IPS-18c (cell line): ENCODE results near the gene PSPN.
"Not testable (repeated sequence)": the region's sequence is repeated elsewhere in the genome, so short reads cannot be mapped to it uniquely, and the experiment has no call there.

Source experiments
- H3K4me3 ChIP-seq: 2 replicates; pipeline ENCODE4 v1.7.0; 2013; ENCODE audit warnings: low read depth, mild to moderate bottlenecking, low read length, moderate library complexity; ENCODE audit not compliant: insufficient read depth
- H3K9me3 ChIP-seq: one replicate; pipeline ENCODE4 v1.6.1; 2013; ENCODE audit warnings: mild to moderate bottlenecking, low read length, moderate library complexity; ENCODE audit not compliant: control insufficient read depth, insufficient read depth

Gene PSPN

DNA sequence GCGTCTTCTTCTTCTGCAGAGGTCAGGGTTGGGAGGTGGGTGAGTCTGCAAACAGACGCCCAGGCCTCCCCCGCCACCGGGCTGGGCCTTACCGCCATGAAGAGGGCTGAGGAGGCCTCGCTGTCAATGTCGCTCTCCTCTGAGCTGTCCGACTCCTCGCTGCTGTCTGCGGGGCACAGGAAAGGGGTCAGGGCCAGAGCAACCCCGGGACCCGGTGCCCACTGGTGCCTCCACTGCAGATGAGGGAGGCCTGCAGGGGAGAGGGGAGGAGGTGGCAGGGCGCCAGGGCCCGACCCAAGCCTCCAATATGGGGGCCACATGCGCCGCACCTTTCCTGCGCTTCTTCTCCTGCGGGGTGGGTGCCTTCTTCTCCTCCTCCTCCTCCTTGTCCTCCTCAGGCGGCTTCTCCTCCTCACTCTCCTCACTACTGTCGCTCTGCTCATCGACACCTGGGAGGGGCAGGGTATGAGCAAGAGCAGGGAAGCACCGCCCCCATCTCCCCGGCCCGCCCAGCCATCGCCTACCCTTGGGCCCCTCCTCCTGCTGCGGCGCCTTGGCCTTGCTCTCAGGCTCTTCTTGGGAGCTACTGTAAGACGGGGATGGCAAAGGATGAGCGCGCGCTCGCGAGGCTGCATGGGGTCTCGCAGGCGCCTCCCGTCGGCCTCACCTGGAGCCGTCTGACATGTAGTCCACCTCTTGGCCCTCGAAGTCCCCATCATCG, 5.5 kb upstream of the PSPN start:
- H3K9me3 ChIP-seq = peaks cover 3% of the 10 kb centered on the region
- no peak overlapping the region for H3K4me3 ChIP-seq

DNA sequence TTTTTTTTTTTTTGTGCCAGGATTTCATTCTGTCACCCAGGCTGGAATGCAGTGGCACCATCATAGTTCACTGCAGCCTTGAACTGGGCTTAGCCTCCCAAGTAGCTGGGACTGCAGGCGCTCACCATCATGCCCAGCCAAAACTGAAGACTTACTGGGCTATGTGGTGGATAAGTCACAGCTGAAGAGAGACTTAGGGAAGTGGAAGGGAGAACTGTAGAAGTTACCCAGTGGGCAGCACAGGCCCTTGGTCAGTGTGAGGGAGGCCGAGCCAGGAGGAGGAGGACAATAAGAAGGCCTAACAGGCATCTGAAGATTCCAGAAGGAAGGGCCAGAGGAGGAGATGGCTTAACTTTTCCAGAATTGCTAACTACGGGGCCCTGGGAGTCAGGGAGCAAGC, 4.0 kb upstream of the PSPN start:
- H3K9me3 ChIP-seq = peaks cover 3% of the 10 kb centered on the region
- no peak overlapping the region for H3K4me3 ChIP-seq

DNA sequence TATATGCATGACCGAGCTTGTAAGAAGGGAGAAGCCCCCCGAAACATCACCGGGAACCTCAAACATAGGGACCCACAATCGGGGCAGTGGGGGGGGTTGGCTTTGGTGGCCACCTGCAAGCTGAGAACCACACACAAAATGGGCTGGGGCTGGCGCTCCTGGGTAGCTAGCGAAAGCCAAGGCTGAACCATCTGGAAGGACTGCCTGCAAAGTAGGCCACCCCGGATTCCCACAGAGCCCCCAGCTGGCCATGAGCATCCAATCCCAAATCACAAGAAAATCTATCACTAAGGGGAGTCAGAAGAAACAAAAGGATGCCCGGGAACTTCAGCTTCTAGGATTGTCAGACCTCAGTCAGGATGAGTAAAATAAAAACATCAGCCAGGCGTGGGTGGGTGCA, 2.8 kb upstream of the PSPN start:
- Histone ChIP-seq H3K4me3 (no peak overlapping the region), H3K9me3 (peaks cover 3% of the 10 kb centered on the region)

DNA sequence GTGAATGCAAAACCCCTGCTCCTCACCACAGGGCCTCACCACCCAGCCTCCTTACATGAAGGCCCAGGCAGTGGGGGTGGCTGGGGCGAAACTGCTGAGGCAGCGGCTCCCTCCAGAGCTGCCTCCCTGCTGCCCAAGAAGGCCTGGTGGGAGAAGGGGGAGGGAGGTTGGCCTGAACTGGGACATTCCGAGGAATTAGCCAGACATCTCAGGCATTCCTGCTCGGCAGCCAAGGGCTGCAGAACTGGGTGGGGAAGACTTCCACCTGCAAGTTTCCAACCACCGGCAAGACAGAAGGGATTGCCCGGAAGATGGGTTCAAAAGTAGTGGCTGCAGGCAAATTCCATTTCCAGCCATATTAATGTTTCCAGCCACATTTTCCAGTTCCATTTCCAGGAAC, 2.3 kb upstream of the PSPN start:
- no peak overlapping the region for H3K4me3 ChIP-seq
- H3K9me3 ChIP-seq = peaks cover 3% of the 10 kb centered on the region

DNA sequence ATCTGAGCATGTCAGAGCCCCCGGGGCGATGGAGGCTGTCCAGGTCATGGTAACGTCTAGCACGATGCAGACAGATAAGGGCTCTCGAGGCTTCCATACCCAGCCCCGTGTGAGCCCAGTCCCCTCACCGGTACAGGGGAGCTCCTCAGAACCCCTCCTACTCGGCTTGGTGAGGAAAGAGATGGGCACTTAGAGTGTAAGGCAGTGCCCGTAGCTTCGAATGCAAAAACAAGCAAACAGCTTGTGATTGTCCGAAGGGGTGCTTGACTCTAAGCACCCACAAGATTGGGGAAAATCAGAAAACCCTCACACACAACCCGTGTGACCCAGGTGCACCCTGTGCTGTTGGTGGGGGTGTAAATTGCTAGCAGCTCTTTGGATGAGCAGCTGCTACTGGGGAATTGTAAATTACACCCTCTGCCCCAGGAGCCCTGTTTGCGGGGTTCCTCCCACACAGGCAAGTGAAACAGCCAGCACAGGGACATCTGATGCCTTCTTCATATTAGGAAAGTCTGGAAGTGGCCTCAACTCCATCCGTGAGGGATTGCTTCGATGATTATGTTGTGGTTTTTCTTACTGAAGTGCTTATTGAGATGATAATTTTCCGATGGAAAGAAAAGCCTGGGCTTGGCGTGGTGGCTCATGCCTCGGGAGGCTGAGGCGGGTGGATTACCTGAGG, 918 bp upstream of the PSPN start:
- Histone ChIP-seq H3K9me3 (peaks cover 3% of the 10 kb centered on the region), H3K4me3 (no peak overlapping the region)

DNA sequence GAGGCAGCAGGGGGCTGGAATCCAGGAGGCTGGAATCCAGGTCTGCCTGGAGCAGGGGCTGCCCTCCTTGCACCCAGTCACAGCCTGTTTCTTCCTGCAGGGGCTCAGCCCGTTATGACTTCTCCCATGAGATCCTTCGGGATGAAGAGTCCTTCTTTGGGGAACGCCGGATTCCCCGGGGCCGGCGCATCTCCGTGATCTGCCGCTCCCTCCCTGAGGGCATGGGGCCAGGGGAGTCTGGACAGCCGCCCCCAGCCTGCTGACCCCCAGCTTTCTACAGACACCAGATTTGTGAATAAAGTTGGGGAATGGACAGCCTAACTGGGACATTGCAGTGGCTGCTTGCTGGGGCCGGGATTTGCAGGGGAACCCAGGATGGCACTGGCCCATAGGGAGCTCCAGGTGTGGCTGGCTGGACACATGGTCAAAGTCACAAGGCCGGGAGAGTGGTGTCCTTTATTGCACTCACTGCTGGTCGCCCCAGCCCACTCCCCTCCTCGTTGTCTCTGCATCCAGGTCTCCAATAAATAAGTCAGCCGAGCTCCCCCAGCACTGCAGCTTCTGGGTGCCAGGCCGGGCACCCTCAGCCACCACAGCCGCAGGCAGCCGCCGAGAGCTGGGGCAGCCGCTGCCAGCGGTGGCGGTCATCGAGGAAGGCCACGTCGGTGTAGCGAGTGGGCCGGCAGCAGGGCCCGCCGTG, 872 bp downstream of the PSPN start:
- Histone ChIP-seq H3K4me3 (no peak overlapping the region), H3K9me3 (peaks cover 1% of the 10 kb centered on the region)

DNA sequence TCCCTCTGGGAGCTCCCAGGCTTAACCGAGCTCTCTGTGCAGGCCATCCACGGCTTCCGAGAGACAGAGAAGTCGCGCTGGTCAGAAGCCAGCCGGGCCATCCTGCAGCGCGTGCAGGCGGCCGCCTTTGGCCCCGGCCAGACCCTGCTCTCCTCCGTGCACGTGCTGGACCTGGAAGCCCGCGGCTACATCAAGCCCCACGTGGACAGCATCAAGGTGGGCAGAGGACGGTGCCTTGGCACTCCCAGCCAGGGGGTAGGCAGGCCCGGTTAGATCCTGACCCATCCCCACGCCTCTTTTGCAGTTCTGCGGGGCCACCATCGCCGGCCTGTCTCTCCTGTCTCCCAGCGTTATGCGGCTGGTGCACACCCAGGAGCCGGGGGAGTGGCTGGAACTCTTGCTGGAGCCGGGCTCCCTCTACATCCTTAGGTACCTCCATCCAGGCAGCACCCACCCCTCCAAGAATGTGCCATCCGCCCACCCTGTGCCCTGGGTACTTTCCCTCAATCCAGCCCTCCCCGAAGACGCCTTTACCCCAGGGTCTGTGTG, 1.5 kb downstream of the PSPN start:
- peak overlapping the region; percentile 47; the same call in 1 of the 2 replicates for H3K4me3 ChIP-seq
- H3K9me3 ChIP-seq = no peaks in the 10 kb centered on the region

DNA sequence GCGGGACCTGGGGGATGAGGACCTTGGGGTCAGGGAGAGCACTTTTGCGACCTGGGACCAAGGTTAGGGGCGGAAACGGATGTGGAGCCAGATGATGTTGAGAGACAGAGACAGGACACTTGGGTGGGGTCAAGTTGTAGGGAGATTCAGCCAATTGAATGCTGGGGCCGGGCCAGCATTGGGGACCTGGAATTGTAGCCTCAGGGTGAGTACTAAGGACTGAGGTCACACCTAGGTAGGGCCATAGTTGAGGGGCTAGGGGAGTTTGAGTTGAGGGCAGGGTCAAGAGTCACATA, 2.0 kb downstream of the PSPN start:
- H3K9me3 ChIP-seq = no peaks in the 10 kb centered on the region
- H3K4me3 ChIP-seq = peak overlapping the region; percentile 47

DNA sequence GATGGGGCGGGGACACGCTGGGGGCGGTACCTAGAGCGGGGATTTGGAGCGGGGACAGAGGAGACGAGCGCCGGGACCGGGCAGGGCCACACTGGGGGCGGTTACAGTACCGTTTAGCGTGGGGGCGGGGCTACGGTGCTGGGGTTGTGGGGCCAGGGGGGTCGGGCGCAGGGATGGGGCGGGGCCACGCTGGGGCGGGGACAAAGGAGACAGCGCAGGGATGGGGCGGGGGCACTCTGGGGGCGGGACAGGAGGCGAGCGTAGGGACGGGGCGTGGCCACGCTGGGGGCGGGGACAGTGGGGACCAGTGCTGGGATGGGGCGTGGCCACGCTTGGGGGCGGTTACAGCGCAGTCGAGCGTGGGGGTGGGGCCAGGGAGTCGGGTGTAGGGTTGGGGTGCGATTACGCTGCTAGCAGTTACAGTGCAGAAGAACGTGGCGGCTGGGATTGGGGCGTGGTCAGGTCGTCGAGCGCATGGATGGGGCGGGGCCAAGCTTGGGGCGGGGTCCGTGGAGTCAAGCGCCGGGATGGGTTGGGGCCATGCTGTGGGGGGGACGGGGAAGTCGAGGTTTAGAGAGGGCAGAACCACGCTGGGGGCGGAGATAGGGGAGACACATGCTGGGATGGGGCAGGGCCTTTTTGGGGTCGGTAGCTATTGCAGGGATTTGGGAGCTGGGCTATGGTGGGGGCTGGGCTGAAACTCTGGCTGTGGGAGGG, 2.5 kb downstream of the PSPN start:
- Histone ChIP-seq H3K9me3 (no peaks in the 10 kb centered on the region), H3K4me3 (peak overlapping the region; percentile 87)

DNA sequence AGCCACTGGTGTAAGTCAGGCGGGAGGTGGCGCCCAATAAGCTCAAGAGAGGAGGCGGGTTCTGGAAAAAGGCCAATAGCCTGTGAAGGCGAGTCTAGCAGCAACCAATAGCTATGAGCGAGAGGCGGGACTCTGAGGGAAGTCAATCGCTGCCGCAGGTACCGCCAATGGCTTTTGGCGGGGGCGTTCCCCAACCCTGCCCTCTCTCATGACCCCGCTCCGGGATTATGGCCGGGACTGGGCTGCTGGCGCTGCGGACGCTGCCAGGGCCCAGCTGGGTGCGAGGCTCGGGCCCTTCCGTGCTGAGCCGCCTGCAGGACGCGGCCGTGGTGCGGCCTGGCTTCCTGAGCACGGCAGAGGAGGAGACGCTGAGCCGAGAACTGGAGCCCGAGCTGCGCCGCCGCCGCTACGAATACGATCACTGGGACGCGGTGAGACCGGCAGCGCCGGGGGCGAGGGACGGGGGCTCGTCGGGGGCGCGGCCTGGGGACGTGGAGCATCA, 3.1 kb downstream of the PSPN start, which contains the start of gene ALKBH7:
Gene ALKBH7, plus strand, starts transcription at position 201 of the 502 bp plus-strand sequence. Its CDS starts 27 bp downstream, at position 228.
- H3K4me3 ChIP-seq = peak within 1 kb of the TSS; percentile 87
- H3K9me3 ChIP-seq = no peaks in the 10 kb centered on the region

DNA sequence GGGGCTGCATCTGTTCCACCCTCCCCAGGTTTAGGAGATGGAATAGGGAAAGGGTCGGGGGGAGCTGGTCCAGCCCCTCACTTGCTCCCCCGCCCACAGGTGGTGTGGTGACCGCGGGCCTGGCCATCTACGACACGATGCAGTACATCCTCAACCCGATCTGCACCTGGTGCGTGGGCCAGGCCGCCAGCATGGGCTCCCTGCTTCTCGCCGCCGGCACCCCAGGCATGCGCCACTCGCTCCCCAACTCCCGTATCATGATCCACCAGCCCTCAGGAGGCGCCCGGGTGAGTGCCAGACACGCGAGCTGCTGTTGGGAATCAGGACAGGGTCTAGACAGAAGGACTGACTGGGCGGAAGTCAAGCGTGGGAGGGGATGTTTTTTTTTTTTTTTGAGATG, 11.4 kb downstream of the PSPN start:
- H3K9me3 ChIP-seq = no peaks in the 10 kb centered on the region
- no peak overlapping the region for H3K4me3 ChIP-seq

DNA sequence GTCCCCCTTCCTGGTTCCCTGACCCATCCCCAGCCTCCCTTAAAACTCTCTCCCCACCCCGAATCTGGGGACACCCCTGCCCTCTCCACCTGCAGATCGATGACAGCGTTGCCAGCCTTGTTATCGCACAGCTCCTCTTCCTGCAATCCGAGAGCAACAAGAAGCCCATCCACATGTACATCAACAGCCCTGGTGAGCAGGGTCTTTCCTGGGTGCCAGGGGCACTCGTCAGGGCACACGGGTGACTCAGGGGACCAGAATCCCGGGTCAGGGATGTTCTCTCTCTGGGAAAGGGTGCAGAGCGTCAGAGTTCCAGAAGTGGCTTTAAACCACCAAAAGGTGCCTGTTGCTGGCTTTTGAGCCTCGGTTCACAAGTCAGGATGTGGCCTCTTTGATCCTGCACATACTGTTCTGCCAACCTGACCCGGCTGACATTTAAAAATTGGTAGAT, 13.4 kb downstream of the PSPN start:
- H3K4me3 ChIP-seq = peak overlapping the region; percentile 87
- H3K9me3 ChIP-seq = no peaks in the 10 kb centered on the region

DNA sequence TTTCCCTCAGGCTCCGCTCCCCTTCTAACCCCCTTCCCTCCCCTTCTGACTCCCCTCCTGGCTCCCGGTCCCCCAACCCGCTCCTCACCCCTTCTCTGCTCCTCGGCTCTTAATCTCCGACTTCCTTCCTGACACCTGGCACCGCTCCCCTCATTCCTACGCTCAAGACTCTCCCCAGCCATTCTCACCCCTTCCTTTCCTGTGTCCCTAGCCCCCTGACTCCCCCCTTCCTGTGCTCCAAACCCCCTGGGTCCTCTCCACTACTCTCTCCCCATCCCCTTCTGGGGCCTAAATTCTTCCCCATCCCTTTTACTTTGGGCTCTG, 13.7 kb downstream of the PSPN start:
- Histone ChIP-seq H3K9me3 (no peaks in the 10 kb centered on the region), H3K4me3 (peak overlapping the region; percentile 87)

DNA sequence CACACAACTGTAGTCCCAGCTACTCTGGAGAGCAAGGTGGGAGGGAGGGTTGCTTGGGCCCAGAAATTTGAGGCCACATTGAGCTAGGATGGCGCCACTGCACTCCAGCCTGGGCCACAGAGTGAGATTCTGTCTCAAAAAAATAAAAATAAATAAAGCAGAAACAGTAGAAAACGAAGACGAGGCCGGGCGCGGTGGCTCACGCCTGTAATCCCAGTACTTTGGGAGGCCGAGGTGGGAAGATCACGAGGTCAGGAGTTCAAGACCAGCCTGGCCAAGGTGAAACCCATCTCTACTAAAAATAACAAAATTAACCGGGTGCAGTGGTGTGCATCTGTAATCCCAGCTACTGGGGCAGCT, 14.9 kb downstream of the PSPN start:
- H3K9me3 ChIP-seq = not testable (repeated sequence)
- H3K4me3 ChIP-seq = peak overlapping the region; percentile 87

DNA sequence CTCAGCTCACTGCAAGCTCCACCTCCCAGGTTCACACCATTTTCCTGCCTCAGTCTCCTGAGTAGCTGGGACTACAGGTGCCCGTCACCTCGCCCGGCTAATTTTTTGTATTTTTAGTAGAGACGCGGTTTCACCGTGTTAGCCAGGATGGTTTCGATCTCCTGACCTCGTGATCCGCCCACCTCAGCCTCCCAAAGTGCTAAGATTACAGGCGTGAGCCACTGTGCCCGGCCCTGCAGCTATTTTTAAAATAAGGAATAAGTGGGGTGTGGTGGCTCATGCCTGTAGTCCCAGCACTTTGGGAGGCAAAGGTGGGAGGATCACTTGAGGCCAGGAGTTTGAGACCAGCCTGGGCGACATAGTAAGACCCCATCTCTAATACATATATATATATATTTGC, 15.3 kb downstream of the PSPN start:
- H3K4me3 ChIP-seq, H3K9me3 ChIP-seq: not testable (repeated sequence)

DNA sequence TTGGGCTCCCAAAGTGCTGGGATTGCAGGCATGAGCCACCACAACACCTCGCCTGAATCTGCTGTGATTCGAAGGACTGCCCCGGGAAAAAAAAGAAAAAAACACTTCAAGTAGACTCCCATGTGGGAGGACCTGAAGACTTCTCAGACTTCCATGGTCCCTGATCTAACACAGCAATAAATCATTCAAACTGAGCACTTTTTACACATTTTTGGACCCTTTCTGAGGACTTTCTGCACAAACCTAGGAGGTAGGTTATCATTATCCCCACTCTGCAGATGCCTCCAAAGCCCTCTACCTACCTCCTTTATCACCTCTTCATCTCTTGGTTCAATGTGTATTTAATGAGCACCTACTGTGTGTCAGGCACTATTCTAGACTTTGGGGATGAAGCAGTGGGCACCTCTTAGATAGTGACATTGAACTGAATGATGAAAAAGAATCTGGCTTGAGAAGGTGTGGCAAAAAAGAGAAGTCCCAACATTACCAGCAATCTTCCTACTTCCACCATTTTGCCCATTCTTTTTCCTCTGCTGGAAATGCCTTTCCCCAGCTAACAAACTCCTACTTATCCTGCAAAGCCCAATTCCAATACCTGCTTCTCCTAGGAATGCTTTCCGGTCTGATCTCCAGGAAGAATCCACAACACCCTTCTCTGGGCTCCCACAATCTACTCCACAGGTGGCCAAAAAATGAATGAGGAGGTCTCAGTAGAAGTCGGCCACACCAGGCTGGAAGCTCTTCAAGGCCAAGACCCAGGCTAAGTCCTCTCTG, 16.0 kb downstream of the PSPN start:
- no peaks in the 10 kb centered on the region for H3K9me3 ChIP-seq
- H3K4me3 ChIP-seq = no peak overlapping the region

DNA sequence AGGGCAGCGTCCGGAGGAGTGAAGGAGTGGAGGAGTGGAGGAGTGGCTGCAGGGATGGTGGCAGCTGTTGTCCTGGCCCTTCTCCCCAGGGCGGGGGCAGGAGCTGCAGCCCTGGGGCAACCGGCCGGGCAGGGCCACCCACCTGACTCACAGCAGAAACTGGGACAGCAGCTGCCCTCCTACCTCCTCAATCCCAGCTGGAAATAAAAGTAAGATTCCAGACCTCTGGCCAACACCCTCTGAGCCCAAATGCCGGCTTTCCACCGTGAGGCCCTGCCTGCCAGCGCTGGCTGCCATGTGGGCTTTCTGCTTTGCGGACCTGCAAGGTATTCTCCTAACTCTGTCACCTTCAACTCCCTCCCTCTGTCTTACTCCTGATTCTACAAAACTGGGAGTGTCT, 17.7 kb downstream of the PSPN start:
- Histone ChIP-seq H3K9me3 (no peaks in the 10 kb centered on the region), H3K4me3 (no peak overlapping the region; the same call in 1 of the 2 replicates)
